Endothelial cell of umbilical vein (primary cell): ENCODE results near the gene CCNY. TPM values are rescaled to one million over a fixed set of nuclear protein-coding genes. Genes with fewer than 3 reads are reported as not detected.

Experiments used
- BruUV-seq: library from RNA; stranded (reverse); fragments of 400-500 nt; replicated peaks from 2 replicates; lab custom pipeline; 2021; lab: Mats Ljungman, UMichigan
- CTCF ChIA-PET: fragments of 300-600, 350-600 bp; sonication (Branson Sonifier 250); formaldehyde crosslinking; loops from one replicate; lab custom pipeline; 2021; ENCODE audit warnings: antibody characterized with exemption, inconsistent platforms; lab: Charles Lee
- POLR2A ChIA-PET: fragments of 300-600, 350-600 bp; sonication (Branson Sonifier 250); formaldehyde crosslinking; loops from one replicate; lab custom pipeline; 2021; ENCODE audit warnings: antibody characterized with exemption, inconsistent platforms; lab: Charles Lee
- DNase-seq: peaks from one replicate; pipeline ENCODE4 v3.0.0-alpha.2; 2011; ENCODE audit warnings: low read depth, low spot score
- FAIRE-seq: peaks from 2 replicates; lab custom pipeline; 2011; peaks lifted over from hg19 to GRCh38; lab: Jason Lieb, UNC
- H2AFZ ChIP-seq: 2 replicates; pipeline ENCODE4 v1.6.0; 2012; ENCODE audit warnings: low read depth, low read length, control low read depth, inconsistent platforms
- H3K27ac ChIP-seq: 2 replicates; pipeline ENCODE4 v1.5.1; 2011; ENCODE audit warnings: low read depth, mild to moderate bottlenecking, control low read depth, low read length, moderate library complexity; ENCODE audit not compliant: insufficient read depth
- H3K27me3 ChIP-seq, 2 experiments: 2 replicates each; pipeline versions ENCODE4 v1.6.0 to v1.6.1; 2011; ENCODE audit warnings: low read length in 2 of 2, mixed read lengths in 1 of 2; ENCODE audit not compliant: control insufficient read depth in 2 of 2, insufficient read depth in 2 of 2
- H3K36me3 ChIP-seq, 2 experiments: 2 replicates in 1 of 2; 3 replicates in 1 of 2; pipeline ENCODE4 v1.5.1; 2011; ENCODE audit warnings: low read length in 2 of 2, mild to moderate bottlenecking in 1 of 2, moderate library complexity in 1 of 2; ENCODE audit not compliant: control insufficient read depth in 2 of 2, insufficient read depth in 2 of 2; ENCODE audit errors: extremely low read depth in 1 of 2
- H3K4me1 ChIP-seq: 3 replicates; pipeline ENCODE4 v1.5.1; 2011; ENCODE audit warnings: mild to moderate bottlenecking, low read length; ENCODE audit not compliant: control insufficient read depth, insufficient read depth; ENCODE audit errors: extremely low read depth
- H3K4me2 ChIP-seq: 2 replicates; pipeline ENCODE4 v1.6.1; 2011; ENCODE audit warnings: low read length, control low read depth, mixed read lengths; ENCODE audit not compliant: insufficient read depth
- H3K4me3 ChIP-seq, 3 experiments: fragments of 200-600 bp in 1 of 3; sonication (generic), shearing (Covaris generic) in 1 of 3; replicated peaks in 1 of 3; 2 replicates each; pipeline ENCODE4 v1.5.1; 2011 to 2016; ENCODE audit warnings: control low read depth in 3 of 3, low read length in 3 of 3, mild to moderate bottlenecking in 2 of 3, inconsistent platforms in 1 of 3, low read depth in 1 of 3, moderate library complexity in 1 of 3; ENCODE audit not compliant: insufficient read depth in 1 of 3
- H3K79me2 ChIP-seq: 2 replicates; pipeline ENCODE4 v1.6.0; 2012; ENCODE audit warnings: low read length, inconsistent platforms; ENCODE audit not compliant: control insufficient read depth, insufficient read depth
- H3K9ac ChIP-seq: replicated peaks from 2 replicates; pipeline ENCODE3; 2011; ENCODE audit warnings: low read length, control low read depth; ENCODE audit not compliant: insufficient read depth; ENCODE audit errors: extremely low read depth
- H3K9me1 ChIP-seq: replicated peaks from 3 replicates; pipeline ENCODE4 v1.6.0; 2011; ENCODE audit warnings: mild to moderate bottlenecking, low read length; ENCODE audit not compliant: control insufficient read depth, insufficient read depth; ENCODE audit errors: extremely low read depth
- H3K9me3 ChIP-seq: replicated peaks from 2 replicates; pipeline ENCODE4 v1.5.1; 2012; ENCODE audit warnings: low read length, inconsistent platforms; ENCODE audit not compliant: control insufficient read depth, insufficient read depth
- H4K20me1 ChIP-seq: replicated peaks from 2 replicates; pipeline ENCODE3; 2011; ENCODE audit warnings: mild to moderate bottlenecking, low read length; ENCODE audit not compliant: control insufficient read depth, insufficient read depth; ENCODE audit errors: extremely low read depth
- EZH2 ChIP-seq: IDR thresholded peaks from 2 replicates; pipeline ENCODE4 v1.6.1; 2012; ENCODE audit warnings: borderline replicate concordance, low read depth, mild to moderate bottlenecking, moderate library complexity, low read length, inconsistent platforms; ENCODE audit not compliant: severe bottlenecking
- FOS ChIP-seq: IDR thresholded peaks from 2 replicates; pipeline ENCODE4 v1.6.1; 2011; ENCODE audit warnings: mild to moderate bottlenecking, low read length, moderate library complexity, borderline replicate concordance; ENCODE audit not compliant: insufficient read depth
- GATA2 ChIP-seq: IDR thresholded peaks from 2 replicates; pipeline ENCODE4 v1.7.0; 2011; ENCODE audit warnings: low read depth, mild to moderate bottlenecking, moderate library complexity, mixed read lengths, low read length; ENCODE audit not compliant: insufficient read length, insufficient read depth
- MAX ChIP-seq: IDR thresholded peaks from 2 replicates; pipeline ENCODE4 v1.6.1; 2011; ENCODE audit not compliant: insufficient read depth, insufficient read length
- POLR2AphosphoS5 ChIP-seq: IDR thresholded peaks from 2 replicates; pipeline ENCODE4 v1.6.1; 2012; ENCODE audit warnings: low read depth, mild to moderate bottlenecking, control low read depth, low read length, moderate library complexity; ENCODE audit not compliant: insufficient read depth
- dilution Hi-C: fragments of 300-500 bp; cut with MboI; formaldehyde crosslinking; loops from one replicate; pipeline ENCODE4 v1.15.0; 2019; ENCODE audit warnings: low sequenced_read_pairs; ENCODE audit not compliant: extremely low pct_ligation_motif_present
- intact Hi-C: fragments of 100-400 bp; cut with micrococcal nuclease; formaldehyde crosslinking; loops from one replicate; pipeline ENCODE4 v1.10.0; 2022
- polyA plus RNA-seq, 4 experiments: library from polyadenylated mRNA; depleted of rRNA in 3 of 4; stranded (reverse) in 3 of 4; unstranded in 1 of 4; fragments of >200 nt; gene quantifications; 2 replicates each; pipeline versions ENCODE4 v1.2.1 to v1.2.3, GENCODE V29; 2011 to 2012; ENCODE audit warnings: missing spikeins in 1 of 4
- total RNA-seq: library from RNA; stranded (reverse); gene quantifications from 2 replicates; pipeline ENCODE4 v1.2.3, GENCODE V29; 2021

Gene CCNY
- total and polyA plus RNA-seq, 2 donors (not counting 3 experiments of a cell fraction or from before 2014, with no cell fraction given): 61.5 to 107 TPM

- Histone ChIP-seq H3K4me3 (no peak overlapping the region), H3K4me1 (no peaks in the 10 kb centered on the region), H3K9ac (no peak overlapping the region), H2AFZ (no peak overlapping the region), H3K9me3 (no peaks in the 10 kb centered on the region), H3K4me2 (no peak overlapping the region), H3K27me3 (no peaks in the 10 kb centered on the region), H3K79me2 (peaks cover 24% of the 10 kb centered on the region), H3K9me1 (no peaks in the 10 kb centered on the region), H3K36me3 (peaks cover 2 to 5% of the 10 kb centered on the region in 2 experiments), H3K27ac (no peak overlapping the region), H4K20me1 (no peaks in the 10 kb centered on the region)
- no peak for FAIRE-seq
- ChIA-PET CTCF (interaction anchor here (1.0 kb wide), 1 partner anchor 22 kb away, joined by 4 read pairs; no protein-coding TSS in a partner anchor), POLR2A (no interaction called here)
- no TSS peak for BruUV-seq
- DNase-seq: no peak
- intact Hi-C loops (no loop called here), dilution Hi-C loops (no loop called here)
- no peak for TF ChIP-seq POLR2AphosphoS5
- no peak for TF ChIP-seq GATA2
- TF ChIP-seq FOS: no peak
Measured at GRCh38 chr10:35540296-35541164, 204.2 kb downstream of the CCNY start.

- ChIA-PET POLR2A (no interaction called here), CTCF (interaction anchor here (1.0 kb wide), 1 partner anchor 21 kb away, joined by 4 read pairs; no protein-coding TSS in a partner anchor)
- Histone ChIP-seq H4K20me1 (no peaks in the 10 kb centered on the region), H3K9me1 (no peaks in the 10 kb centered on the region), H2AFZ (no peak overlapping the region), H3K36me3 (peaks cover 2 to 5% of the 10 kb centered on the region in 2 experiments), H3K27me3 (no peaks in the 10 kb centered on the region), H3K4me2 (no peak overlapping the region), H3K9me3 (no peaks in the 10 kb centered on the region), H3K79me2 (peaks cover 24% of the 10 kb centered on the region), H3K4me1 (no peaks in the 10 kb centered on the region), H3K9ac (no peak overlapping the region), H3K4me3 (no peak overlapping the region), H3K27ac (no peak overlapping the region)
- FAIRE-seq (no peak), DNase-seq (no peak)
- intact Hi-C loops (no loop called here), dilution Hi-C loops (no loop called here)
- no TSS peak for BruUV-seq
- no peak for TF ChIP-seq MAX
- TF ChIP-seq EZH2: no peak
Measured at GRCh38 chr10:35541720-35542119, 205.4 kb downstream of the CCNY start.
